HEK293T (cell line): Measurements from ENCODE around the gene WDR37.

ENCODE experiments used
- CTCF ChIA-PET: fragments of 350-600 bp; formaldehyde crosslinking; extraction: SDS; loops from one replicate; lab custom pipeline; 2021; ENCODE audit warnings: antibody characterized with exemption, inconsistent platforms; lab: Yijun Ruan, JAX
- POLR2A ChIA-PET: fragments of 350-600 bp; formaldehyde crosslinking; extraction: SDS; loops from one replicate; lab custom pipeline; 2020; ENCODE audit warnings: antibody characterized with exemption, inconsistent platforms; lab: Yijun Ruan, JAX
- DNase-seq: peaks from one replicate; pipeline ENCODE4 v3.0.0; 2012; ENCODE audit warnings: mixed read lengths; ENCODE audit errors: extremely low spot score
- ARNT ChIP-seq: fragments of 450-650 bp; IDR thresholded peaks from 2 replicates; pipeline ENCODE4 v1.6.1; 2017; ENCODE audit warnings: mild to moderate bottlenecking
- BHLHE40 ChIP-seq: fragments of 450-650 bp; IDR thresholded peaks from 2 replicates; pipeline ENCODE4 v1.6.1; 2016; ENCODE audit warnings: mild to moderate bottlenecking, moderate library complexity, borderline replicate concordance
- CTBP1 ChIP-seq: fragments of 450-650 bp; IDR thresholded peaks from 2 replicates; pipeline ENCODE4 v1.6.1; 2016; ENCODE audit warnings: borderline replicate concordance
- ELF4 ChIP-seq: fragments of 450-650 bp; IDR thresholded peaks from 2 replicates; pipeline ENCODE4 v1.6.1; 2017; ENCODE audit warnings: antibody characterized with exemption
- FOXA1 ChIP-seq: fragments of 450-650 bp; IDR thresholded peaks from 2 replicates; pipeline ENCODE4 v1.6.1; 2016; ENCODE audit warnings: mild to moderate bottlenecking
- FOXK2 ChIP-seq: fragments of 450-650 bp; IDR thresholded peaks from 2 replicates; pipeline ENCODE4 v1.6.1; 2016; ENCODE audit warnings: mild to moderate bottlenecking
- FOXM1 ChIP-seq: fragments of 450-650 bp; IDR thresholded peaks from 2 replicates; pipeline ENCODE4 v1.6.1; 2017; ENCODE audit warnings: mild to moderate bottlenecking, borderline replicate concordance
- HDGF ChIP-seq: fragments of 450-650 bp; IDR thresholded peaks from 2 replicates; pipeline ENCODE4 v1.6.1; 2017; ENCODE audit warnings: antibody characterized with exemption, borderline replicate concordance
- L3MBTL2 ChIP-seq: fragments of 450-650 bp; conservative IDR thresholded peaks from 2 replicates; pipeline ENCODE4 v1.6.1; 2016; ENCODE audit warnings: mild to moderate bottlenecking
- LEF1 ChIP-seq: fragments of 450-650 bp; IDR thresholded peaks from 2 replicates; pipeline ENCODE4 v1.6.1; 2017; ENCODE audit warnings: mild to moderate bottlenecking, borderline replicate concordance
- NFRKB ChIP-seq: fragments of 450-650 bp; IDR thresholded peaks from 2 replicates; pipeline ENCODE4 v1.6.1; 2016; ENCODE audit warnings: mild to moderate bottlenecking, moderate library complexity
- SP1 ChIP-seq: fragments of 450-650 bp; IDR thresholded peaks from 2 replicates; pipeline ENCODE4 v1.6.1; 2017
- SUZ12 ChIP-seq: fragments of 450-650 bp; IDR thresholded peaks from 2 replicates; pipeline ENCODE4 v1.6.1; 2016; ENCODE audit warnings: mild to moderate bottlenecking
- TARDBP ChIP-seq: fragments of 450-650 bp; IDR thresholded peaks from 2 replicates; pipeline ENCODE4 v1.6.1; 2016
- ZNF384 ChIP-seq: fragments of 450-650 bp; IDR thresholded peaks from 2 replicates; pipeline ENCODE4 v1.6.1; 2016
- TF ChIP-seq, protein P1 (sequence below): fragments of 450-650 bp; IDR thresholded peaks from 2 replicates; pipeline ENCODE4 v1.6.1; 2016

WDR37 gene

DNA sequence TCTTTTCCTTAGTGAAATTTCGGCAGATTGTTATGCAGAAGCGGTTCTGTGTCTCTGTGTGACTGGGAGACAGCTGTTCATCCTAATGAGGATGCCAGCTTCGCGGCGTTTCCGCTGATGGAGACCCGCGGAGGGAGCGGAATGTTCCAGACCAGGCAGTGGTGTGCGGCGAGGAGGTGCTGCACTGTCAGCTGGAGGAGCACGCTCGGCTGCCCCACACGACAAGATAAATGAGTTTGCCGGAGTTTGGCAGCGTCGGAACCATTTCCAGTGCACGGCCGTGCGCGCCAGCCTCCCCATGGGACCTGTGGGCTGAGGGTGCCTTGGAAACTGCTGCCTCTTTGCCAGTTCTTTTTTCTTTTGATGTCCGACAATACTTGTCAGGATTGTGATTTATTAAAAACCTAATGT lies 64.6 kb downstream of the WDR37 start:
- TF ChIP-seq FOXA1: no peak
- TF ChIP-seq ZNF384: no peak
- no peak for TF ChIP-seq FOXK2
- no peak for TF ChIP-seq L3MBTL2
- no peak for TF ChIP-seq NFRKB
- no peak for TF ChIP-seq FOXM1
- no peak for TF ChIP-seq TARDBP
- TF ChIP-seq, protein P1, sequence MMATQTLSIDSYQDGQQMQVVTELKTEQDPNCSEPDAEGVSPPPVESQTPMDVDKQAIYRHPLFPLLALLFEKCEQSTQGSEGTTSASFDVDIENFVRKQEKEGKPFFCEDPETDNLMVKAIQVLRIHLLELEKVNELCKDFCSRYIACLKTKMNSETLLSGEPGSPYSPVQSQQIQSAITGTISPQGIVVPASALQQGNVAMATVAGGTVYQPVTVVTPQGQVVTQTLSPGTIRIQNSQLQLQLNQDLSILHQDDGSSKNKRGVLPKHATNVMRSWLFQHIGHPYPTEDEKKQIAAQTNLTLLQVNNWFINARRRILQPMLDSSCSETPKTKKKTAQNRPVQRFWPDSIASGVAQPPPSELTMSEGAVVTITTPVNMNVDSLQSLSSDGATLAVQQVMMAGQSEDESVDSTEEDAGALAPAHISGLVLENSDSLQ: no peak
- no peak for TF ChIP-seq ARNT
- TF ChIP-seq BHLHE40: no peak
- TF ChIP-seq LEF1: no peak
- TF ChIP-seq SP1: no peak
- no peak for TF ChIP-seq SUZ12
- ChIA-PET POLR2A (no interaction called here), CTCF (no interaction called here)

DNA sequence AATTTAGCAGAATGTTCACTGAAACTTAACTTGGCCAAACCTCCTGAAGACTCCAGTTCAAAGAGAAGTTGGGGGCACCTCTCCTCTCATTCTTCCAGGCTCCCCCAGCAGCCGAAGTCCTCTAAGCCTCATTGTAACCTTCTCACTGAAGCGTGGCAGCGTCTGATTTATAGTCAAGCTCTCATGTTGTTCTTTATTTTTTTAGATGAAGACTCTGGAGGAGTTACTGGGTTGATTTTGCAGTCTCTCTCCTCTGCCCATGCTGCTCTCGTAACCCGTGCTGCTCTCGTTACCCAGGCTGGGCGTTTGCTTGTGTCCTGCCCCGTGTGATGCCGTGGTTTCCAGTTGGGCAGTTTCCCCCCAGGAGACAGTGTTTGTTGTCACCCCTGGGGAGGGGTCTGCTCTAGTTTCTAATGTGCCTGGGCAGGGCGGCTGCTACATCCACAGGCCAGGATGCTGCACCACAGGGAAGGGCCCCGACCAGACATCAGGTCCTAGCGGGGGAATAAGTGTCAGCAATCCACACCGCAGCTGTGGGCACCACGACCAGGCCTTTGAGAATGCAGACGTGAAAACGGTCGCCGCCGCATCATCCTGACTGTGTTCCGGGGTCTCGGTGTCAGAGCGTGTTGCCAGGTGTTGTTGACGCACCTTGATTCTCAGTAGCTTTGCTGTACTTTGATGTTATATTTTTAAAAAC lies 65.2 kb downstream of the WDR37 start:
- ChIA-PET POLR2A (no interaction called here), CTCF (interaction anchor here (0.6 kb wide), 1 partner anchor 10 kb away, joined by 3 read pairs; no protein-coding TSS in a partner anchor)
- TF ChIP-seq FOXA1 (no peak), CTBP1 (no peak), NFRKB (no peak), L3MBTL2 (no peak), ZNF384 (no peak), SP1 (no peak), ARNT (no peak), LEF1 (no peak), TARDBP (no peak), SUZ12 (no peak), FOXM1 (no peak), FOXK2 (no peak), ELF4 (no peak), HDGF (no peak), BHLHE40 (no peak)
- TF ChIP-seq, protein P1: no peak
- no peak for DNase-seq

More for the DNA sequence above, 64.6 kb downstream of the WDR37 start:
- no peak for DNase-seq

DNA sequence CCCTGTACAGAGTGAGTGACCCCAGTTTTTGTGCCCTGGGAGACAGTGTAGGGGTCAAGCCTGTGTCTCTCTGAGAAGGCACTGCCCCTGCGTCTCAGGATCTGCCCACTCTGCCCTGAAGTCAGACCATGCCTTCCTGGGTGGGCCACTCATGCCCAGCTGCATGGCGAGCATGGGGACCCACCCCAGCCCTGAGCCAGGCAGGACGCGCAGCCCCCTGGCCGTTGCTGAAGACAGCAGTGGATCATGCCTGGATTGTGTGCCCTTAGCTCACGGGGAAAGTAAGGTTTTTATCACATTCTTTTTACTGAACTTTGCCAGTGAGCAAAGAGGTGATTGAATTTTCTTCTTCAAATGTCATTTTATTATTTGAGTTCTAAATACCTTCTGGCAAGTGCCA lies 66.2 kb downstream of the WDR37 start:
- CTCF ChIA-PET: interaction anchor here (0.6 kb wide), 1 partner anchor 11 kb away, joined by 3 read pairs; no protein-coding TSS in a partner anchor
- TF ChIP-seq HDGF (no peak), CTBP1 (no peak), ARNT (no peak), FOXM1 (no peak), ZNF384 (no peak), SUZ12 (no peak), BHLHE40 (no peak), FOXA1 (no peak), FOXK2 (no peak), LEF1 (no peak), NFRKB (no peak), ELF4 (no peak), TARDBP (no peak), SP1 (no peak), L3MBTL2 (no peak)
- TF ChIP-seq, protein P1: no peak
- no peak for DNase-seq
- POLR2A ChIA-PET: no interaction called here

DNA sequence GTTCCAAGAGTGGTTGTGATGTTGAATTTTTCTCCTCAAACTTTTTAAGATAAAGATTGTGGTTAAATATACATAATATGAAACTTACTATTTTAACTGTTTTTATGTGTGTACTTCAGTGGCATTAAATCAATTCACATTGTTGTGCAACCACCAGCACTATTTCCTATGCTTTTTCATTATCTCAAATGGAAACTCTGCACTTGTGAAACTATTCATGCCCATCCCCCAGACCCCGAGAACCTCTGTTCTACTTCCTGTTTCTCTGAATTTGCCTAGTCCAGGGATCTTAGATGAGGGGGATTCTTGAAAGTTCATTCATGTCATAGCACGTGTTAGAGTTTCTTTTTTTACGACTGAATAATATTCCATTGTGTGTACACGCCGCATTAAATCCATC lies 67.0 kb downstream of the WDR37 start:
- ChIA-PET POLR2A (no interaction called here), CTCF (no interaction called here)
- no peak for DNase-seq
- TF ChIP-seq L3MBTL2 (no peak), CTBP1 (no peak), HDGF (no peak), FOXA1 (no peak), FOXK2 (no peak), ZNF384 (no peak), SUZ12 (no peak), ELF4 (no peak), NFRKB (no peak), BHLHE40 (no peak), LEF1 (no peak), TARDBP (no peak), SP1 (no peak), FOXM1 (no peak), ARNT (no peak)
- TF ChIP-seq, protein P1: no peak

DNA sequence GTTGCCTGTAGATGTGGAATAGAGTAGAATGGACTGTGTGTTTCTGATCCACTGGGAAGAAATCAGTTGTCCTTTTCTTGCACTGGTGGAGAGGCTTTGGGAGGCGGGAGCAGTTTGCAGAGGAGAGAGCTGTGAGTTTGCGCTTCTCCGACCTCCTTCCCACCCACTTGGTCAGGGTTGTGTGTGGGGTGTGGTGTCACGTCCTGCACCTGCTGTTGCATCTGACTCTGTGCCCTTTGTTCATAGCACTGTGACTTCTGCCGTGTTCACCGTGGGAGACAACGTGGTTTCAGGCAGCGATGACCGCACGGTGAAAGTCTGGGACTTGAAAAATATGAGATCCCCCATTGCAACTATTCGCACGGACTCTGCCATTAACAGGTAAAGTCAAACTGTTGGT lies 67.8 kb downstream of the WDR37 start:
- CTCF ChIA-PET: no interaction called here
- POLR2A ChIA-PET: no interaction called here
- no peak for DNase-seq
- no peak for TF ChIP-seq ARNT
- TF ChIP-seq BHLHE40: no peak
- TF ChIP-seq CTBP1: no peak
- TF ChIP-seq HDGF: no peak
- no peak for TF ChIP-seq ELF4
- no peak for TF ChIP-seq SUZ12
- TF ChIP-seq TARDBP: no peak
- TF ChIP-seq LEF1: no peak
- no peak for TF ChIP-seq NFRKB
